Measurements from ENCODE around the gene UBL7.
"Not testable (repeated sequence)": the region's sequence is repeated elsewhere in the genome, so short reads cannot be mapped to it uniquely, and the experiment has no call there.

- not testable (repeated sequence) for TF ChIP-seq CTCF (conservative IDR thresholded peaks at IDR 0.05); EZH2 (IDR thresholded peaks at IDR 0.05; ENCODE audit: low read depth)
Measured at GRCh38 chr15:74459798-74460197, 1.2 kb downstream of the UBL7 start.
